ENCODE measurements around the gene IGF2R.
A peak's percentile ranks its signal among the peaks of the same experiment; 100 is the strongest.
"Not testable (repeated sequence)": the region's sequence is repeated elsewhere in the genome, so short reads cannot be mapped to it uniquely, and the experiment has no call there.

Gene IGF2R, protein sequence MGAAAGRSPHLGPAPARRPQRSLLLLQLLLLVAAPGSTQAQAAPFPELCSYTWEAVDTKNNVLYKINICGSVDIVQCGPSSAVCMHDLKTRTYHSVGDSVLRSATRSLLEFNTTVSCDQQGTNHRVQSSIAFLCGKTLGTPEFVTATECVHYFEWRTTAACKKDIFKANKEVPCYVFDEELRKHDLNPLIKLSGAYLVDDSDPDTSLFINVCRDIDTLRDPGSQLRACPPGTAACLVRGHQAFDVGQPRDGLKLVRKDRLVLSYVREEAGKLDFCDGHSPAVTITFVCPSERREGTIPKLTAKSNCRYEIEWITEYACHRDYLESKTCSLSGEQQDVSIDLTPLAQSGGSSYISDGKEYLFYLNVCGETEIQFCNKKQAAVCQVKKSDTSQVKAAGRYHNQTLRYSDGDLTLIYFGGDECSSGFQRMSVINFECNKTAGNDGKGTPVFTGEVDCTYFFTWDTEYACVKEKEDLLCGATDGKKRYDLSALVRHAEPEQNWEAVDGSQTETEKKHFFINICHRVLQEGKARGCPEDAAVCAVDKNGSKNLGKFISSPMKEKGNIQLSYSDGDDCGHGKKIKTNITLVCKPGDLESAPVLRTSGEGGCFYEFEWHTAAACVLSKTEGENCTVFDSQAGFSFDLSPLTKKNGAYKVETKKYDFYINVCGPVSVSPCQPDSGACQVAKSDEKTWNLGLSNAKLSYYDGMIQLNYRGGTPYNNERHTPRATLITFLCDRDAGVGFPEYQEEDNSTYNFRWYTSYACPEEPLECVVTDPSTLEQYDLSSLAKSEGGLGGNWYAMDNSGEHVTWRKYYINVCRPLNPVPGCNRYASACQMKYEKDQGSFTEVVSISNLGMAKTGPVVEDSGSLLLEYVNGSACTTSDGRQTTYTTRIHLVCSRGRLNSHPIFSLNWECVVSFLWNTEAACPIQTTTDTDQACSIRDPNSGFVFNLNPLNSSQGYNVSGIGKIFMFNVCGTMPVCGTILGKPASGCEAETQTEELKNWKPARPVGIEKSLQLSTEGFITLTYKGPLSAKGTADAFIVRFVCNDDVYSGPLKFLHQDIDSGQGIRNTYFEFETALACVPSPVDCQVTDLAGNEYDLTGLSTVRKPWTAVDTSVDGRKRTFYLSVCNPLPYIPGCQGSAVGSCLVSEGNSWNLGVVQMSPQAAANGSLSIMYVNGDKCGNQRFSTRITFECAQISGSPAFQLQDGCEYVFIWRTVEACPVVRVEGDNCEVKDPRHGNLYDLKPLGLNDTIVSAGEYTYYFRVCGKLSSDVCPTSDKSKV (N-terminal part only)

DNA sequence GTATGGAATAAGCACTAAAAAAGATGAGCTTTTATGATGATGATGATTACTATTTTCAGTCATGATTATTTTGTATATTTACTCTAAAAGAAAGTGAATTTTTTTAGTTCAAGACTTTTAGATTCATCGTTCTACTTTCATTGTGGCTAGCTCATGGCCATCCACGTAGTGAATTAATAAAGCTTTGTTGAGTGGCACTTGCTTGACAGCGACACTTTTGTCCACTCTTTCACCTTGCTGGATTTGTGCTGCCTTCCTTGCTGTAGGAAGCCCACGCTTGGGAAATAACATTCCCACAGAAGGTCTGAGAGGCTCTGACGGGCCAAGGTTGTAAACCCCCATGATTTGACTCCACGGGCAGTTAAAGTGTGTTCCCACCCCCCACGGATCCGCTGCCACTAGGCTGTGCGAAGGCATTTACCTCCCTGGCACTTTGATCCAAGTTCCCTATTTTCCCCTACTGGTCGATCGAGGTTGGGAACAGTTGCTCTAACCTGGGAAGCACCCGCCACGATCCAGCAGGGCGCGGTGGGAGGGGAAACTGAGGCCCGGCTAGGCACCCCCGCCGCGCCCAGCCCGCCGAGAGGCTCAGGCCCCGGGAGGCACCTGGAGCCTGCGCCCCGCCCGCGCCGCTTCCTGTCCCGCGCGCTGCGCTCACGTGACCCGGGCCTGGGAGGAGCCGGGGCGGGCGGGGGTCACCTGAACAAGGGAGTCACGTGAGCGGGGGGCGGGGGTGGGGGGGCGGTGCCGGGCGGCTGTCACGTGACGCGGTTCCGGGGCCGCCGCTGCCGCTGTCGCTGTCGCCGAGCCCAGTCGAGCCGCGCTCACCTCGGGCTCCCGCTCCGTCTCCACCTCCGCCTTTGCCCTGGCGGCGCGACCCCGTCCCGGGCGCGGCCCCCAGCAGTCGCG, at the start of gene IGF2R:
Gene IGF2R, plus strand, starts transcription at position 788 of the 909 bp plus-strand sequence. CDS start 165 bp downstream, outside the sequence.
- peak; percentile 91 for DNase-seq

DNA sequence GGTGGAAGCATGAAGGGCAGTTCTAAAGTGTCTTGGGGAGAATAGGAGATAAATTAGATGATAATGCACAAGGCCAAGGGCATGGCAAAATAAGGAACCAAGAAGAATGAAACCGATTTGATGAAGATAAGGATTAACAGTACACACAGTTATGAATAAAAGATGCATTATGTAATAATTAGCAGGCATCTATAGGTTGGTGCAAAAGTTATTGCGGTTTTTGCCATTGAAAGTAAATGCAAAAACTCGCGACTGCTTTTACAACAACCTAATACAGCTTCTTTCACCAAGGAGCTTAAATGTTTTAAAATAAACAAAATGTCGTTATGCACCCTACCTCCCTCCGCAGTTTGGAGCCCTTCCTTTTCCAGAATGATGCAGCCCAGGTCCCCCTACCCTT, 49.1 kb upstream of the IGF2R start:
- no peak for DNase-seq

DNA sequence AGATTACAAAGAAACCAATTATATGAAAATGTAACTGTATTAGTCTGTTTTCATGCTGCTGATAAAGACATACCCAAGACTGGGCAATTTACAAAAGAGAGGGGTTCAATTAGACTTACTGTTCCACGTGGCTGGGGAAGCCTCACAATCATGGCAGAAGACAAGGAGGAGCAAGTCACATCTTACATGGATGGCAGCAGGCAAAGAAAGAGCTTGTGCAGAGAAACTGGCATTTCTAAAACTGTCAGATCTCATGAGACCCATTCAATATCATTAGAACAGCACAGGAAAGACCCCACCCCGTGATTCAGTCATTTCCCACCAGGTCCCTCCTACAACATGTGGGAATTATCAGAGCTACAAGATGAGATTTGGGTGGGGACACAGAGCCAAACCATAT, 44.7 kb upstream of the IGF2R start:
- DNase-seq = not testable (repeated sequence)

DNA sequence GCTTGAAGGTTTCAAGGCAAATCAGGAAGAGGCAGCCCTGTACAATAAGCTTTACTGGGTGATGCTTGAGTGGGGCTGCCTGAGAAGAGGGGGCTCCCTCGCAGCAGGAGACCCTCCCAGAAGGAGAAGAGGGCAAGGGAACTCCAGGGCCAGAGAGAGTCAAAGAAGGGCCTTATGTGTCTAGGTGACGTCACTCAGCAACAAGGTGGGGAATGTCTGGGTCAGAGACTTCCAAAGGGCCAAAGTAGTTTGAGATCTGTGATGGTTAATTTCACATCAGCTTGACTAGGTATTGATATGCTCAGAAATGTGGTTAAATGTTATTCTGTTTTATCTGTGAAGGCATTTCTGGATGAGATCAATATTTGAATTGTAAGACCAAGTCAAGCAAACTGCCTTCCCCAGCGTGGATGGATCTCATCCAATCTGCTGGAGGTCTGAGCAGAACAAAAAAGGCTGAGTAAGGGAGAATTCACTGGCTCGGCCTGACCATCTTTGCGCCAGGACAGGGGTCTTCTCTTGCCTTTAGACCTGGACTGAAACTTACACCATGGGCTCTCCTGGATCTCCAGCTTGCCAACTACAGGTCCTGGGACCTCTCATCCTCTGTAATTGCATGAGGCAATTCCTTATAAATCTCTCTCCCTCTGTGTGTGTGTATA, 42.2 kb upstream of the IGF2R start:
- DNase-seq = no peak

DNA sequence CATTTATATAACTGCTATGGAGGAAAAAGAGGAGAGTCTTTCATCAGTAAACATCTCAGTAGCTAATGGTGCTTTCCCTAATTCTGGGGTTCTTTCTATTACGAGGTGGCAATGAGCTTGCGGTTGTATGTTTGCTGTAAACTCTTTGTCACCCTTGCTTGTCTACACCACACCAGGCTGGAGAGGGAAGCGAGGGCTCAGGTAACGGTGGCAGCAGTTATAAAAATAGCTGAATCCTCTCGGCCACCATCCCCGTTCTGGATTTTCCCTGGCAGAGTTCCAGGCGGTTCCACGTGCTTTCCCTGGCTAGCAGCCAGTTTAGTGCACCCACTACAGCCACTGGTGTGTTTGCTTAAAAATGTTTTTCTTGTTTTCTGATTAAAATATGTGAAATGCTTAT, 39.1 kb upstream of the IGF2R start:
- no peak for DNase-seq

DNA sequence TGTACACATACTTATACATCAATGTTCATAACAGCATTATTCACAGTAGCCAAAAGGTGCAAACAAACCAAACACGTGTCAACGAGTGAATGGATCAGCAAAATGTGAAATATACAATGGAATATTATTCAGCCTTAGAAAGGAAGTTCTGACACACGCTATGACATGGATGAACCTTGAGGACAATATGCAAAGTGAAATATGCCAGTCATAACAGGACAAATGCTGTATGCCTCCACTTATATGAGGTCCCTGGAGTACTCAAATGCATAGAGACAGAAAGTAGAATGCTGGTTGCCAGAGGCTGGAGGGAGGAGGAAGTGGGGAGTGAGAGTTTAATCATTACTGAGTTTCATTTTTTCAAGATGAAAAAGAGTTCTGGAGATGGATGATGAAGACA, 37.8 kb upstream of the IGF2R start:
- no peak for DNase-seq

DNA sequence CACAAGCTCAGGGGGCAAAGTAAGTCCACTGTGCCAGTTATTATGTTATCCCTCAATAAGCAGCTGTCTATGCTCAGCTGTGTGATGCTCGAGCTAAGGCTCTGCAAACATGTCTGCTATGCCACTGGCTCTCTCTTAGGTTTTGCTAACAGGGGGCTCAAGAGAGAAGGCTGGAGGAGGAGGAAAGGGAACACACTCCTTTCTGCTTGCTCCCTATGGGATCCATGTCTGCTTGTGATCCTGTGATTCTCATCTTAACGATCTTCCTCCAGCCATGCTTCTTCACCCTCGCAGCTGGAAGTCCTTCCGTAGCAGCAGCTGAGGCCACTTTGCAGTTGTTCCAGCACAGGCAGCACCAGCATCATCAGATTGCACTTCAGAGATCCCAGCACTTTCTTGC, 37.0 kb upstream of the IGF2R start:
- no peak for DNase-seq

DNA sequence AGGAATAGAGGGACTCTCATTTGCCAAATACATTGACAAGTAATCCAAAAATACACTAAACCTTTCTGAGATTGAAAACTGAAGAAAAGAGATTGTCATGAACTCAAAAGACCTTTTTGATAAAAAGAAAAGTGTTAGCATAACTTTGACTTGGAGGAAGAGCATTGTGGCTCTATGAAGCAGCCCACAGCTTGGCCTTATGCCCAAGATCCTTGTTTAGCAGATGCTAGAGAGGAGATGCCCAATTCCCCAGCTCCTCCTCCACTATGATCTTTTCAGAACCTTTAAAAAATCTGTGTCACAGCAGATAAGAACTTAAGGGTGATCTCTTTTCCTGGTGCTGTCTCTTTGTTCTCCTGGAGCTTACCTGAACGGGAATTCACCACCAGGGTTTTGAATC, 35.8 kb upstream of the IGF2R start:
- DNase-seq = no peak

DNA sequence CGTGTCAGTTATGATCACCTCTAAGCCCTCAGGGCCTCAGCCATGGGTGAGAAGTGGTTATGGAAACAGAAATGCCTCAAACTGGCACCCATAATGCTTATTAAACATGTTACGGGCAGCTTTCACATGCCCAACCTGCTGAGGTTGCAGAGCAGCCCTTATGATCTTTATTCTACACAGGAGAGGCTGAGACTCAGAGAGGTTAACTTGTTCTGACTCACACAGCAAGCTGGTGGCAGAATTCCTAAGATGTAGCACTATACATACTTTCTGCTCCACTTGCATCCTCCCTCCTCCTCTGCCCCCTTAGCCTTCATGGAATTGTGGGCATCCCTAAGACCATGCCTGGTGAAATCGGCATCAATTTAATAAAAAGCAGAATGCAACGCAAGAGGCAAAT, 34.7 kb upstream of the IGF2R start:
- DNase-seq = no peak

DNA sequence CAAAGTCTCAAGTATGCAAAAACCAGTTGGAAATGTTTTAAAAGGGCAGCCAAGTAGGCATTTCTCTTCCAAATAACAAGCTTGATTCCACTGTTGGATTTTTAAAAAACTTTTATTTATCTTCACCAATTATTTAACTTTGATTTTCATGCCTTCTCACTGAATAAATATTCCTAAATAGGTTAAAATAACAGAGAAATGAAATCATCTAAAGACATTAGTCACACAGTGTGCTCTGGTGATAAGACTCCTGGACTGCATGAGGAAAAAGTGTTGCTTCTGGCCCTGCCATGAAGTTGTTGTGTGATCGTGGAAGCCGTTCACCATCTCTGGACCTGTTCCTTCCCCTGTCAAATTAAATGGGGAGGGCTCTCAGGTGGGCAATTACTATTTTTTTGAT, 33.8 kb upstream of the IGF2R start:
- DNase-seq = peak; percentile 27

DNA sequence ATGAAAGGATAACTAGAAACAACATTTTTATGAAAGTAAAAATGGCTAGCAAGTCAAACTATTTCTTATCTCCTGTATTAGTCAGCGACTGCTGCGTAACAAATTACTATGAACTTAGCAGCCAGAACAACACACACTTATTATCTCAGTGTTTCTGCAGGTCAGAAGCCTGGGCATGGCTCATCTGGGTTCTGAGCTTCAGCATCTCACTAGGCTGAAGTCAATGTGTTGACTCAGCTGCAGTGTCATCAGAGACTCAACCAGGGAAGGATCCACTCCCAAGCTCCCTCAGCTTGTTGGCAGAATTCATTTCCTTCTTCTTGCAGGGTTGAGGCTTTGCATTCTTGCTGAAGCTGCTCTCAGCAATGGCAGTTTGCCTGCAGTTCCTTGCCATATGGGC, 33.2 kb upstream of the IGF2R start:
- peak; percentile 21 for DNase-seq

DNA sequence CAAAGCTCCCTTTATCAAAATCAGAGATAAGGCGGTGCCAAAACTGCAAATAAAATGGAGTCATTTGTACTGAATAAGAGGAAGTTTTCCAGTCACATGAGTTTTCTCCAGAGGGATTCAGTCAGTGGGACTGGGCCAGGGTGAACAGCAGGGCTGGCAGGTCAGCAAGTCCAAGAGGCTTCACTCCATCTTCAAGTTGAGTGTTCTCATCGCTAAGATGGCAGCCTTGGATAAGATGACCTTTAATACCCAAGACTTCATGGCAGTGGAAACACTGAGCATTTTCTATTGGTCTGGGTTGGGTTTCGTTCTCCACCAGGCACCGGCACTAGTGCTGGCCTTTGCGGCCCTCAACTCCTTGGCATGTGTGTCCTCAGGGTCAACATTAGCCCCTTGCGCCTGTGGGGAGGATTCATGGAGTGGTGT, 29.3 kb upstream of the IGF2R start:
- DNase-seq = no peak

DNA sequence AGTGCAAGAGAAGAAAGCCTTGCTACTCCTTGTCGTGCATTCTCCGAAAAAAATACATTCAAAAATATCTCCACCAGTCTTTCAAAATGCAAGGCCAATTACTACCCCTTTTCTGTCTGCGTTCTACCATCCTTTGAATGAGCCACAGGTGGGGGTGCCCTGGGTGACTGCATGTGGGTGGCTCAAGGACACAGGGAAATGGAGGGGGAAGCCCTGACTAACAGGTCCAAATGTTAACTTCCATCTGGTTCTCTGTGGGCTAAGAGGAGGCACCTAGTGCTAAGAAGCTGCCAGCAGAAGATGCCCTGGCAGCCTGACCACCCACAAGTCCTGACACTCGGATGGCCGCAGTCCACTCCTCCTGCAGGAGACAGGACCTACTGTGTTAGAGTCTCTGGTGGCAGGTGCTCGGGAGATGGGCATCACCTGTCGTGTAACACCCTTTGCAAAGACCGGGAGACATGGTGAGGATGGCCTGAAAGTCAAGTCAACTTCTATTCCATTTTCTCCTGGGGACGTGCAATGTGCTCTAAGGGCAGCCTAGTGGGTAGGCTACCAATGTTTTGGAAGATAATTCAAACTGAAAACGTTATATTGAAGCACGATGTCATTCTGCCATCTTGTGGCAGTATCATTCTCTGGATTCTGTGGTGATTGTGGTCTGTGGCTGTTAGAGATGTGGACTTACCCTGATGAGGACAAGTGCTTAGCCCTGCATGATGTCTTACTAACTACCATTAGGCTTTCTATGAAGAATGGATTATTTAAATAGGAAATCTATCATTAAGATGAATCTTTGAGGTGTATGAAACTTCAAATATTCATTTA, 27.4 kb upstream of the IGF2R start:
- peak; percentile 23 for DNase-seq

DNA sequence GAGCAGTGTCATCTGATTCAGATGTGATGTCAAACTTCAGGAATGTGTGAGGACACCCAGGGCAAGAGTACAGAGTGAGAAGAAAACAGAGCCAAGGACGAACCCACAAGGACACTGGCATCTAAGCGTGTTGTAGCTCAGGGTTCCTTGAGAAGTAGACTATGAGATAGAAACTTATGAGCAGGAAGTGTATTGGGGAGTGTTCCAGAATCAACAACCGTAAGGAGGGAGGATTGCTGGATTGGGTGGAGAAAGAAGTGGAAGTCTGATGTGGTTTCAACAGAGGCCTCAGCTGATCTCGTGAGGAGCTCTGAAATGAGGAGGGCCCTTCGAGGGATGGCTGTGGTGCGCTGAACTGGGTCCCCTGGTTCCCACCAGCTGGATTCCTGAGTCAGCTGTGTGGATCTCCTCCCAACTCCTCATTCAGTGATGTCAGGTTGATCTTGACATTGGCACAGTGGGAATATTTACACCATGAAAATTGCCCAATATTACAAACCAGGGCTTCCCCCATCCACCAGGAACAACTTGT, 25.7 kb upstream of the IGF2R start:
- DNase-seq = peak; percentile 39

DNA sequence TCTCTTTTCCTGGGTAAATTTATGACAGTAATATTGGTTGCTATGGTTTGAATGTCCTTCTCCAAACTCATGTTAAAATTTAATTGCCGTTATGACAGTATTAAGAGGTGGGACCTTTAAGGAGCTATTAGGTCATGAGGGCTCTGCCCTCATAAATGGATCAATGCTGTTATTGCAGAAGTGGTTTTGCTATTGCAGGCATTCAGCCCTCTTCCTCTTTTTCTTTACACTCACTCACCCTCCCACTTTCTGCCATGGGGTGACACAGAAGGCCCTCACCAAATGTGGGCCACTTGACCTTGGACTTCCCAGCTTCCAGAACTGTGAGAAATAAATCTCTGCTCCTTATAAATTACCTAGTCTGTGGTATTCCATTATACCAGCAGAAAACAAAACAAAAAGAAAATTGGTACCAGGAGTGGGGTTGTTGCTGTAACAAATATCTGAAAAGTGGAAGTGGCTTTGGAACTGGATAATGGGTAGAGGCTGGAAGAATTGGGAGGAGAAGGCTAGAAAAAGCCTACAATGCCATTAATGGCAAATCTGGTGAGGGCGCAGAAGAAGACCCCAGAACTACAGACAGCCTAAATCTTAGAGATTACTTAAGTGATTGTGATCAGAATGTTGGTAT, 24.8 kb upstream of the IGF2R start:
- DNase-seq = no peak

DNA sequence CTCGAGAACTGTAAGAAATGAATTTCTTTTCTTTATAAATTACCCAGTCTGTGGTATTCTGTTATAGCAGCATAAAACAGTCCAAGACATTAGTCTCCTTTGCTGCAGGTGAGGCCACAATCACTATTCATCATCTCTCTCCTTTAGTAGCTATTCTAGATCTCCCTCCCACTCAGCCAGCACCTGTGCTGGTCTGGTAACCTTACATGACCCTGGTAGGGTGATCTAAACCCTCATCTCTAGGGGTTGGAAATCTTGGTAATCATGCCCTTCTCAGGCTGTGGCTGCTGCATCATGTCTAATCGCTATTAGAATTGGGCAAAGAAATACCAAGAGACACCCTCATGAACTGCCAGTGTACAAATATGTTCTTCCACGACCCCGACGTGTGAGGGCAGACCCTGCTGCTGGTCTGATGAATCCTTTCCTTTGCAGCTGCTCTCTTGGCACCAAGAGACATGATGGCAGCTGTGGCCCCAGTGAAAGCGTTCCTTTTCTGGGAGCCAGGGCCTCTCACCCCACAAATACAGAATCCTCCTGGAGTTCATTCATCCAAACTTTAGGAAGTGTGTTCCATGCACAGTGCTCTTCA, 23.0 kb upstream of the IGF2R start:
- no peak for DNase-seq

DNA sequence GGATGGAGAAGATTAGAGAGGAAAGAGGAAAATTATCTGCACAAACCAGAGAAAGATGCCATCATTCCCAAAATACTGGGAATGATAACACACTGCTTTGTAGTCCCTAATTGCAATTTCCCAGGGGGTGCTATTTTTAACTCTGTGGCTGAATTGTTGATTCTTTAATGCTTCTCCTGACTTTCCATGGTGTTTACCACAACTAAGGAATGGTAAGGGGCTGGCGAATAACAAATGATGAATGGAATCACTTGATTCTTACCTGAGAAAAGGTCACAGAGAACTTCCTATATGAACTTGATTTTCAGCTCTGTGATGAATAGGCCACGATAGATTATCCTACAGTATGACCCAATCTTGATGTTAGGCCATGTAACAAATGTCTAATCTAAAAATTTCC, 22.0 kb upstream of the IGF2R start:
- no peak for DNase-seq

DNA sequence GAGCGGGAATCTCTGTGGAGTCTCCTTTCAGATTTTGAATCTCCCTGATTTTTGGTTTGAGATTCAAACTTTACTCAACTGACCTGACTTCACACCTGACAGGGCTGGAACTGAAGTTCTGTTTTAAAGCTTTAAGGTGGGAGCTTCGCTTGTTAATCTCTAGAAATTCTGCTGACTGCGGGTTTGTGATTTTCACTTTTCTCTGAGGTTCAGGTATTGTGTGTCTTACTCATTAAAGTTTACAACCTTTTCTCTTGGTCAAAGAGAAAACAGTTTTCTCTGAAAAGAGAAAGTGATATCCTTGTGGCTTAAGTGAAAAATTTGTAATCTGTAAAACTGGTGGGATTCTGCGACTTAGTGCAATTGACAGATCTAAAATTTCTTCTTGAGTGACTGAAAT, 20.7 kb upstream of the IGF2R start:
- DNase-seq = no peak

DNA sequence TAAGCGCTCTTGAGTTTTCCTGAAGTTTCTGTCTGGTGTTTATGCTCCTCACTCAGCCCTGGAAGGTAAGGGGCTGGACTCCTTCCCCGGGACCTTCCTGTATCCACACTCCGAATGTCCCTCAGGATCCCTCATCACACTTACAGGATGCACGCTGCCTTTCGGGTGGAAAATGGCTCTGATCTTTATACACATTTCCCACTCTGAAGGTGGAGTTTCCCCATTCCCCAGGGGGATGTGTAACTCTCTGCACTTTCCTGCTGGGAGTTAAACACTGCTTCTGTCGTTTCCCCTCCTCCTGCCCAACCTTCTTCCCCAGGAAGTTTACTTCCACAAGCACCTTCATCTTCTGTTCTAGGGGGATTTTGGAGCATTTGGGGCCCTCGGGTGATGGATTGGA, 17.1 kb upstream of the IGF2R start:
- no peak for DNase-seq

Measured in fibroblast of skin of right biceps (primary cell).